Activated CD4-positive, alpha-beta T cell treated with anti-CD3 and anti-CD28 coated beads, Interleukin-2, amount 50 U/mL, for 4 hours (primary cell): ENCODE measurements around the gene LEP.

ENCODE experiments used
- DNase-seq, 2 experiments: peaks; one replicate each; pipeline ENCODE4 v3.0.0-alpha.2; 2020

The LEP gene

GRCh38 chr7:128253701-128254100, 12.6 kb downstream of the LEP start:
- DNase-seq: no peak

DNA sequence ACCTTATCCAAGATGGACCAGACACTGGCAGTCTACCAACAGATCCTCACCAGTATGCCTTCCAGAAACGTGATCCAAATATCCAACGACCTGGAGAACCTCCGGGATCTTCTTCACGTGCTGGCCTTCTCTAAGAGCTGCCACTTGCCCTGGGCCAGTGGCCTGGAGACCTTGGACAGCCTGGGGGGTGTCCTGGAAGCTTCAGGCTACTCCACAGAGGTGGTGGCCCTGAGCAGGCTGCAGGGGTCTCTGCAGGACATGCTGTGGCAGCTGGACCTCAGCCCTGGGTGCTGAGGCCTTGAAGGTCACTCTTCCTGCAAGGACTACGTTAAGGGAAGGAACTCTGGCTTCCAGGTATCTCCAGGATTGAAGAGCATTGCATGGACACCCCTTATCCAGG, 13.4 kb downstream of the LEP start:
- DNase-seq: no peak

GRCh38 chr7:128255271-128255670, 14.2 kb downstream of the LEP start:
- no peak for DNase-seq

- no peak for DNase-seq
These were observed 16.4 kb downstream of the LEP start for GRCh38 chr7:128257458-128257857.

DNA sequence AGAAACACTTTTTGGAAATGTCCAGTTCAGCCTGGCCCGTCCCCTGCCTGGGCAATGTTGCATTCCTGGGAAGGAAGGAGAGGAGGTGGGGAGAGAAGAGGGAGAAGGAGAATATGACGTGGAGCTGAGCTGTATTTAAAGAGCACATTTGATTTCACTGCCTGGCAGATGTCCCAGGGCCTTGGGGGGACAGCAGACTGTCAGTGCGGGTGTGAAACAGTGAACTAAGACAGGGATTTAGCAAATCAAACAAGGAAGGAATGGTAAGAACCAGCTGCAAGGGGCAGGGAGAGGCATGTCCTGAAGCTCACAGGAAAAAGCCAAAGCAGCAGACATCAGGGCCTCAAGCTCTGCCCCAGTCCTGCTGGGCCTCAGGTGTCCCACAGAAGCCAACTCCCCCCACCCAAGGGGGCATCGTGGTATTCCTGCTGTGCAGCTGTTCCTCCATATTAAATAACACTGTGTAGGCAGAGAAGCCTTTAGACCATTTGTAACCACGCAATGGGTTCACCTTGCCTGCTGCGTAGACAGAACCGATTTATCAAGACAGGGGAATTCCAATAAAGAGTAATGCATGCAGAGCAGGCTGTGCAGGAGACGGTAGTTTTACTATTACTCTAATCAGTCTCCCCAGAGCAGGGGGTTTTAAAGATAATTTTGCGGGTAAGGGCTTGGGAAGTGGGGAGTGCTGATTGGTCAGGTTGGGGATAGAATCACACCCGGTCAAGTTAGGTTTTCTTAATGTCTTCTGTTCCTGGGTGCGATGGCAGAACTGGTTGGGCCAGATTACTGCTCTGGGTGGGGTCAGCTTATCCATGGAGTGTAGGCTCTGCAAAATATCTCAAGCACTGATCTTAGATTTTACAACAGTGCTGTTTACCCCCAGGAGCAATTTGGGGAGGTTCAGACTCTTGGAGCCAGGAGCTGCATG, 18.3 kb downstream of the LEP start:
- DNase-seq: no peak

DNA sequence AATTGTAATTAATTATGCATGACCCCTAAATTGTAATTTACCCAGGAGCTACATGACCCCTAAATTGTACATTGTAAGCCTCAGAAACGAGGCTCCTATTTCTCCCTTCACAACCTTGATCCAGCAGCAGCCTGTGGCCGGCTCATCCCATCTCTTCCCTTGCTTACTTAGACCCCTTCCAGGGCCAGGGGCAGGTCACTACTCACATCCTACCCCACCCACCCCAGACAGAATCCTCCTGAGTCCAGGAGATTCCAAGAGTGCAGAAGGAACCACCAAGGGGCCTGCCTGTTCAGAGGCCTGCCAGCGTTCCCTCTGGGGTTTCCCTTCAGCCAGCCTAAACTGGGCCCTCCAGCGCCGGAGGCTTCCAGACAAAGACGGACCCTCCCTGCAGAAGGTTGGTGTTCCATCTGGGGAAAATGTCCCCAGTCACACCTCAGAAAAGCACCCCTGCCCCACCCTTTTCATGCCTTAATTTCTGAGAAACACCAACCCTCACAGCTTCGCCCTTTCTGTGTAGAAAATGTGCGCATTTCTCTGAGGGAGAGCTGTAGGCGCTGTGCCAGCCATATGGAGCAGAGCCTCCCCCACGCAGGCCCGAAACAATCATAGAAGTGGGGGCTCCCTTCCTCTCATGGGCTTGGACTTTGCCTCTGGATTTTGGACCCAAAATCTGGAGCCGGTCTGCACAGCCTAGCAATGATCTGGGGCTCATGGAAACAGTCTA, 19.2 kb downstream of the LEP start:
- DNase-seq: no peak

DNA sequence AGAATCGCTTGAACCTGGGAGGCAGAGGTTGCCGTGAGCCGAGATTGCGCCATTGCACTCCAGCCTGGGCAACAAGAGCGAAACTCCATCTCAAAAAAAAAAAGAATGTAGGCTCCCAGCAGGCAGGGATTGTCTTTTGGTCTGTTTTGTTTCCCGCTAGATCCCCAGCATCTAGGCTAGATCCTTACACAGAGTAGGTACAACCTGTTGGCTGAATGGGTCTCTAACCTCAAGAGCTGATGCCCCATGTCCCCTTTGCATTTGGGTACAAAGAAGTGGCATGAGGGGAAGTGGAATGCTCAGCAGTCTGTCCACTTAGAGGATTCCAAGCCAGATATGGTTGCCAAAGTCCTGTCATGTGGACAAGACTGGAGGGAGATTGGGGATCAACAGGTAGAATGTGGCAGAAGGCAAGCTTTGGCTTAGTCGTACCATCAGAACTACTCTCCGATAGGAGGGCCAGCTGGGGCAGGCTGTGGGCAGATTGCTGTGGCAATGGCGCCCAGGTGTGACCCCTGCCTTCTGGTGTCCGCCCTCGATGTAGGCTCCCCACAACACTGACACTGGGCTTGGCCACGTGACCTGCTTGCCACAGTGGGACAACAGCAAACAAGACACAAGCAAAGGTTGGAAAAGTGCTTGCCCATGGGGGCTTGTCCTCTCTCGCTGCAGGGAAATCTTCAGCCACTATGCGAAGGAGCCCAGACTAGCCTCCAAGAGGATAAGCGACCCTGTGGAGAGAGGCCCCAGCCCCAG, 21.4 kb downstream of the LEP start:
- DNase-seq: no peak

DNA sequence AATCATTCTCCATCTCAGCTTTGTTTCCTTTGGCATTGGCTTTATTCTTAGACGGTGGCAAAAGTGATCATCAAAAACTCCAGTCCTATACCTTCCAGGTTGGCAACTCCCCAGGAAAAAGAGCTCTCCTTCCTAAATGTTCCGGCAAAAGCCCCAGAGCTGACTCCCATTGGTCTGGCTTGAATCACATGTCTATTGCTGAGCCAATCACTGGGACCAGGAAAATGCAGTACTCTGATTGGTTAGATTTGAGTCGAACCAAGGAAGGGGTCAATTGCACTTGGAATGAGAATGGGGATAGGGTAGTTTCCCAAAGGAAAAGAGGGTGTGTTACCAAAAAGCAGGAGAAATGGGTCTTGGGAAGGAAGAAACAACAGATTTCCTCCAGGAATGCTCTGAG, 22.3 kb downstream of the LEP start:
- no peak for DNase-seq

- DNase-seq: no peak
These were observed 23.4 kb downstream of the LEP start for GRCh38 chr7:128264477-128264876.

DNA sequence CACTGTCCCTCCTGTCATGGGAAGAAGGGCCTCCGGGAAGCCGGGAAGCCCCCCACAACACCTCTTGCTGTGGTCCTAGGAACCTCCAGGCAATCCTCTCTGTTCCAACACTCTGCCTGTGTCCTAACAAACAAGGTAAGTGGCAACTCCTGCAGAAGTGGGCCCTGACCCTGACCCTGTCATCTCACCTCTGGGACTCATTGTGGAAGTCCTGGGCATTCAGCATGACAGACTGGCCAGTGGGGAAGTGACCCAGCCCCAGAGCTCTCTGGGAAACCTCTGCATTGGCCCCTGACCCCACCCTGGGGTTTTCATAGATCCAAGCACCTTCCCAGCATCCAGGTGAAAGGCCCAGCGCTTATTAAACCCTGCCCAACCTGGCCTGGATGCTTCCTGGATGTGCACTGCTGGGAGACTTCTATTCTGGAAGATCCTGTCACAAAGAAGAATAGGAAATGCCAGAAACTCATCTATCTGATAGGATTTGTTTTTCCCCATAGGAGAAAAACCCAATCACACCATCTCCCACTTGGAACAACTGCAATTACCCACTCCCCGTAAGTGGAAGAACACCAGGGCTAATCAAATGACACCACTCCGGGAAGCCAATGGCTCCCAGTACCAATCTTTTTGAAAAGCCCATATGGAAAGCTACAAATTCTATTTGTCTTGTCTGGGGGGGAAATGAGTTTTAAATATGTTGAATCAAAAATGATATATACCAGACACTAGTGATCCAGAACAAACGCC, 24.3 kb downstream of the LEP start:
- no peak for DNase-seq

DNA sequence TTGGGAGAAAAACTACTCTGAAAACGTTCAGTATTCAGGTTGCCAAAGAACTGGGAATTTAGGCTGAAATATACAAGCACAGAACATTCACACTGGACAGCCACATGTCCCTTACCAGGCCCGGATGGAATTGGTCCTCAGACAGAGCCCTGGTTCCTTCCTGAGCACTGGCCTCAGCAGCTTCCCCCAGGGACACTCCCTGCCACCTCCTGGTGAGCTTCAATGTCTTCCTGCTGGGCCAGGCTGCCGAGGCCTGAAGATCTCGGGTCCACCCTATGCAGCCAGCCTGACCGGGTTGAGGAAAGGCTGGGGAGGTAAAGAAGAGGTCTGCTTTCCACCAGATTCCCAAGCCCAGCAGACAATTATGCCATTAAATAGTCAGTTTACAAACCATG, 24.8 kb downstream of the LEP start:
- no peak for DNase-seq

DNA sequence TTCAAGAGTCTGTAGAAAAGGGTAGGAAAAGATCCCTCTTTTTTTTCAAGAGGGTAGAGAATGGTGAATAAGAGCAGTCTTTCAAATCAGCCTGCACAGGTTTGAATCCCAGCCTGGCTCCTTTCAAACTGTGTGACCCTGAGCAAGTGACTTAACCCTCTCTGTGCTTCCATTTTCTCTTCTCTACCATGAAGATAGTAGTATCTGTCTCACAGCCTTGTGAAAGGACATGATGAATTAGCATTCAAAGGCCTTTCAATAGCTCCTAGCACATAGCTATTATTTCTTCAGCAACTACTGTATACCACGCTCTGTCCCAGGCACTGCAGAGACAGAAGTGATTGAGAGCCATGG, 25.4 kb downstream of the LEP start:
- no peak for DNase-seq

DNA sequence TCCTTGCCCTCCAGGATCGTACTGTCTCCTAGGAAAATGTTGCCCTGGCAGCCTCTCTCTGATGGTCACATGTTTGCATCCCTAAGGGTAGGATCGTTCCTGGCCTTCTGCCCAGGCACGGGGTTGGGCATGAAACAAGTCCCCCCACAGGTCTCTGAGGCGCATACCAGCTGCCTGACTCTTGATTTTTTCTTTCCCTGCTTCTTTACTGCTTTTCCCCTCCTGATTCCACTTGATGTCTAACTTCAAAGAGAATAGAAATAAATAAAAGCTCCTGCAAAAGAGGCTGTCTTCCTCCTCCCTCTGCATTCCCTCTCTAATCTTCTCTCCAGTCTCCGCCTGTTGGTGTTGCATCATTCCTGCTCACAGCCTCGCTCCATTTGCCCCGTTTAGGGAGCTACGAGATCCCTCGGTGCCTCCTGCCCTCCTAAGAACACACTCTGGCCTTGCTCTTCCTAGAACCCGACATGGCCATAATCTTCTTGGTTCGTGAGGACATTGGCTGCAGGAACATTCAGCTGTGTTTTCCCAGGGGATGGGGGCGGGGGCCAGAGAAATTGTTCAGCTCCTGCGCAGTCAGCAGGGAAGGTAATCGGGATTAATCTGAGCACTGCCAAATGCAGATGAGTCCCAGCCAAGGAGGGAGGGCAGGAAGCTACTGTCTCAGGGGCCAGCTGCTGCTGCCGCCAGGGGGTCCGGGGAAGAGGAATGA, 26.0 kb downstream of the LEP start:
- DNase-seq: no peak

DNA sequence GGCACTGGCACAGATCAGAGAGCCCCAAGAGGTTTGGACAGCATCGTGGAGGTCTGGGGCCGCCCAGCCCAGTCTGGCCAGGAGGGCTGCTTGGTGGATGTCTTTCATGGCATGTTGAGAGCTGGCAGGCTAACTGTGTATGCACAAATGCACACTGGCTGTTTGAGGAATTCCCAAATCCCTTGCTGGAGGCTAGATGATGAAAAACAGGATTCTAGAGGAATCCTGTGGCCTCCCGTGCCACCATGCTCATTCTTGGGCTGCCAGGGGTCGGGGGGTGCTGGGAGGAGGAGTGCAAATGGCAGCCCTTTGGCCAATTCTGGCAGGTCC, 26.5 kb downstream of the LEP start:
- DNase-seq: no peak

DNA sequence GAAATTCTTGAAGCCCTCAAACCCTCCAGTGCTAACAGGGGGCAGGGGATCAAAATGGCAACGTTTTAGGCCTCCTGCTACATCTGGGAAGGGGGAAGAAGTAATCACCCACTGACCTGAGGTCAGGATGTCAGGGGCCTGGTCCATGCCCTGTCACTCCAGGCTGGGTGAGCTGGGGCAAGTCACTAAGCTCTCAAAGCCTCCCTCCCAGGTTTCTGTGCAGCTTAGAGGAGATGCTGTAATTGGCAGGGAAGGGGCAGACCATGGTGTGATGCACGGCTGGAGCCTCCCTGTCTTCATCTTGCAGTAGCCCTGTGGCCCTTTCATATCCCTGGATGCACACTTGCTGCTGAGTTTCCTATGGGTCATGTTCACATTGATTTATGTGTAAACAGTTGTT, 27.2 kb downstream of the LEP start:
- DNase-seq: no peak

GRCh38 chr7:128270826-128271272, 29.8 kb downstream of the LEP start:
- DNase-seq: no peak

GRCh38 chr7:128271471-128271941, 30.4 kb downstream of the LEP start:
- no peak for DNase-seq

- DNase-seq: no peak
These were observed 30.9 kb downstream of the LEP start for GRCh38 chr7:128271942-128272481.

DNA sequence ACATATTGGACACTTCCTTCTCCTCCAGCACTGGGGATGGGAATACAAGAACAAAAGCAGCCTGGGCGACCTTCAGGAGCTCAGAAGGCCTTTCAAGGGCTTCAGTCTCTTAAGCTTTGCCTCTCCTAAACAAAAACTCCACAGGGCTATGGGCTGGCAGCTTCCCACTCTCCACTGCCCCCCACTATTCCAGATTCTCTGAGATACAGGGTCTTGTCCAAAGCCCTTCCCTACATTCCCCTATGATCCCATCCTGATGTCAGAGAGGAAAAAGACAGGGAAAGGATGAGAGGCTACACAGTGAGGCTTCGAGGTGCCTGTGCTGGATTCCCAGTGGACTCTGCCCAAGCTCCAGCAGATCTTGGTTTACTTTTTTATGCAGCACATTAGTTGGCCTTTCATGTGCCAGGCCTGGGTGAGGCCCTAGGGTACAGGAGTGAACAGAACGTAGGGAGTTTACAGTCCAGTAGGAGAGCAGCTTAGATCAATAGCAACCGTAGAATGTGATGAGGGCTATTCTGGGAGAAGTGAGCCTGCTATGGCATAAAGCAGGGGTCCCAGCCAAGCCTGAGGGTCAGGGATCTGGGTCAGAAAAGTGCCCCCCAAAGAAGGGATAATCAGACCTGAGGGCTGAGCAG, 33.3 kb downstream of the LEP start:
- no peak for DNase-seq

- DNase-seq: no peak
These were observed 34.0 kb downstream of the LEP start for GRCh38 chr7:128274884-128275603.

DNA sequence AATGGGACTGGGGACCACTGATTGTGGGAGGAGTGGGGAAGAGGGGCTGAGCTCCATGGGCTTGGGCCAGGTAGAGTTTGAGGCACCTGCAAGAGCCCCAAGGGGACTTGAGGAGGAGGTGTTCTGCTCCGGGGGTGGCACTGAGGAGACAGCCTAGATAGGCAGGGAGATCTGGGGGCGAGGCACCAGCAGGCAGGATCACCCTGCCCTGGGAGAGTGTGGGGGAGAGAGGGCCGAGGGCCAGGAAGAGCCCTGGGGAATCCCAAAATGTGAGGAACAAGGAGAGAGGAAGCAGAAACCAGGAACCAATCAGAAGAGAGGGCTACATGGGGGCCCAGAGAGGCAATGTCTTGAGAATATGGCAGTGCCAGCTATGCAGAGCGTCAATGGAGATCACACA, 34.6 kb downstream of the LEP start:
- no peak for DNase-seq
